ENCODE data around the gene CRACR2B. TPM values are rescaled to one million over a fixed set of nuclear protein-coding genes. Genes with fewer than 3 reads are reported as not detected.
A peak's percentile ranks its signal among the peaks of the same experiment; 100 is the strongest.

Gene CRACR2B
- polyA plus RNA-seq, 12 donors = 5.8 to 34.3 (median 9.8) TPM; not detected in 1

DNA sequence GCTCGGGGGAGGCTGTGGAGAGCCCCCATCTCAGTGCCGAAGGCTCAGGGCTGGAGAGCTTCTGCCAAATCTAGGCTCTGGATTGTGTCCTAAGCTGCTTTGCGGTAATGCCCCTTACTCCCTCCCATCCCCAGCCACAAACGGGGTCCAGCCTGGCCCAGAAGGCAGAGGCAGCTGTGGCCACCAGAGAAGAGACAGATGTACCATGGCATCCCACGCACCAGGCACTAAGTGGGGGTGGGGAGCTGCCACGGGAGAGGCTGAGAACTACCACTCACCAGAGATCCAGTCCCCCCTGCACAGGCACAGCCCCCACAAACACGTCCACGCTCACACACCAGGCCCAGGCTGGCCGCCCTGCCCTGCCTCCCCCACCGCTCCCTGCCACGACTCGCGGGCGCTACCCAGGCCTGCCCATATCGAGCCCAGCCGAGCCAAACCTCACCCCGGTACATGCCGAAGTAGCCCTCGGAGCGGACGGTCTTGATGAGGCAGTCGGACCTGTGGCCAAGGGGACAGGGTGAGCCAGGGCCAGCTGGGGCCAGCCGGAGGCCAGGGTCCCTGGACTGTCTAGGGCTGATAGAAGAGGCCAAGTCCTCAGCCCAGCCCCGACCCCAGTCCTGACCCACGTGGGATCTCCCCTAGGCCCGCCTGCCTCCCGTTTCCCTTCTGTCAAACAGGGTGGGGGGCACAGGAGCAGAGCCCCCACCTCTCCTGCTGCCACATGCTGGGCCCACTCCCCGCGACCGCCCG is 33.5 kb upstream of the CRACR2B start:
- DNase-seq = no peak

DNA sequence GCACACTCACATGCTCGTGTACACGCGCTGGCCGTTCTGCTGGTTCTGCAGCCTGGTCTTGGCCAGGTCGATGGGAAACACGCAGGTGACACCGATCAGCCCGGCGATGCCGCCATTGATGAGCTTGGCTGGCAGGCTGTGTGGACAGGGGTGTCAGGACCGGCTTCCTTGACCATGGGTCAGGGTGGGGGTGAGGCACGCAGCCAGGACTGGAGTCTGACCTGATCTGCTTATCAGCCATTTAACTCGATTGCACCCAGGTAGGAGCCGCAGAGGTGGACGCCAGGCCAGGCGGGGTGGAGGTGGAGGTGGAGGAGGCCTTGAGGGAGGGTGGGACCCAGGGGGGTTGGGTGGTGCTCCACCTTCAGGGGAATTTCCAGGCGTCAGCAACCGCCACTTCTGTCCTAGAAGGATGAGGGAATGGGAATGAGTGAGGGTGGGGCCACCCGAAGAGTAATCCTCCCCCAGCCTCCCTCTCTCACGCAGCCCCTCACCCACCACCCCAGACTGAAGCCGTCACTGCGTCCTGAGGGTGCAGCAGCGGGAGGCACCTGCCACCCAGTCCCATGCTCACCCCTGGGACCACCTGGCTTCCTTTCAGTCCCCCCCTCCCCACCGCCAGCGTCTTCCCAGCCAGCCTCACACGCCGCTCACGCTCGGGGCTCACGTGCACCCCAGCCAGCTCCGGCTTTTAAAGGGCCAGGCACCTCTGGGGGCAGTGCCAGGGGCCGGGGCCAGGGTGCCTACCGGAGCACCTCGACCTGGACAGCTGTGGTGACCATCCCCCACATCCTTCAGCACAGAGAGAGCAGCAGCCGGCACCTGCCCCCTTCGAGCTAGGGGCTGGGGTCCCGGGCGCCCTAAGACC is 32.7 kb upstream of the CRACR2B start:
- no peak for DNase-seq

GRCh38 chr11:795634-796564 is 31.8 kb upstream of the CRACR2B start:
- DNase-seq = peak; percentile 72

DNA sequence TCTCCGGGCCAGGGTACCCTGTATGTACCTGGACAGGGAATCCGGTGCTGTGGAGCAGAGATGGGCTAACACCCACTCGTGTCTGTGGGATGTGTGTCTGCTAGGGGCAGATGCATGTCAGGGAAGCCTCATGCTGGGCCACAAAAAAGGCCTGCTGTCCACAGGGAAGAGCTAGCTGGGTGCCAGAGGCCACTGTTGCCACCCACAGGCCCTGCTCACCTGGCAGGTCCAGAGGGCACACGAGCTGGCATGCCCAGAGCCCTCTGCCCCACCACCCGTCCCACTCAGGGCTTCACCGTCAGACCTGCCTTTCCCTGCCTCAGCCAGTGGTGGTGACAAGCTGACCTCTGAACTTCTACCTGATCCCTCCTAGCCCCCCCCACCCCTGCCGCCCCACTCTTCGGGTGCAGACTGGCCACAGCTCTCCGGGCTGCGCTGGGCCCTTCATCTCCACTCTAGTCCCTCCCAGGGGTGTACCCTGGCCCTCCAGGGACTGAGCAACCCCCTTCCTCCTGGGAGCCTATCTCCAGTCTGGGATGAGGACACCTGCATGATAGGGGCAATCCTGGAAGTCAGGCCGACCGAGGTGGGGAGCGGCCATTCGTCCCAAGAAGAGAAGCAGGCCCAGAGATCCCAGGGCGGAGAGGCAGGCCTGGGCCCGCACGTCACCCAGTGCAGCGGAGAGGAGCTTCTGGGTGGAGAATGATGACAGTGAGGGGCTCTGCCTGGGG is 31.0 kb upstream of the CRACR2B start:
- DNase-seq = no peak

DNA sequence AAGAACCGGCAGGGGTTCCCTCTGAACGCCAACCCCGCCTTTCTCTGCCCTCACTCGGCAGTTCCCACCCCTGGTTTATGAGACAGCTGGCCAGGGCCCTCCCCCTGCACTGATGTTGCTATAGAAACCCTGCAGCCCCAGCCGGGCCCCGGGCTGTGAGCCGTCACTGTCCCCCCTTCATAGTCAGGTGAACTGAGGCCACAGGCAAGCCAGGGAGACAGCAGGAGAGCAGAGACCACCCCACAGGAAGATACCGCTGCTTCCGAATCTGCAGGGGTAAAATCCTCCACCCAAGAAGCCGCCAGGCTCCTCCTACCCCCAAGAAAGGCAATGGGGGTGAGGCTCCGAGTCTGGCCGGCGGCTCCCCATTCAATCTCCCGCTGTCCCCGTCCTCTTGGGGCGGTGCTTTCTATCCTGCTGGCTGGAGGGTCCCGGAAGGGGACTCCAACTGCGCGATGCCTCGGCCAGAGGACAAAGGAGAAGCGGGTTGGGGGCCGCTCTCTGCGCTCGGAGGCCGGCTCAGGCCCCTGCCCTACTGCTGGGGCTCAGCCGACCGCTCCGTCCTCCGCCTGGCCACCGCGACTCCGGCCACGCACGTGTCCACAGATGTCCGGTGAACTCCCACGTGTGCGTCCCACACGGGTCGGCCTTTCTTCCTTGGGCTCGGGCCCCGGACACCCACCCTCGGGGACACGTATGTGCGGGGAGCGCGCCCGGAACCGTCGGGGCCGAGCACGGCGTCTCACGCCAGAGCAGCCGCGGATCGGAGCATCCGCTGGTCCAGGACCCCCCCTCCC is 30.2 kb upstream of the CRACR2B start:
- DNase-seq = peak; percentile 84

- peak; percentile 80 for DNase-seq
These were observed 29.5 kb upstream of the CRACR2B start, which contains the start of gene SLC25A22 for GRCh38 chr11:798093-798713. TSS of gene SLC25A22 (minus strand) at chr11:798281. CDS start at chr11:795006, 3,275 bp downstream.

GRCh38 chr11:799641-800316 is 27.9 kb upstream of the CRACR2B start:
- DNase-seq = no peak

- DNase-seq = no peak
These were observed 27.2 kb upstream of the CRACR2B start for GRCh38 chr11:800473-800872.

GRCh38 chr11:801097-801780 is 26.5 kb upstream of the CRACR2B start:
- no peak for DNase-seq

- no peak for DNase-seq
These were observed 25.6 kb upstream of the CRACR2B start for GRCh38 chr11:802018-802617.

DNA sequence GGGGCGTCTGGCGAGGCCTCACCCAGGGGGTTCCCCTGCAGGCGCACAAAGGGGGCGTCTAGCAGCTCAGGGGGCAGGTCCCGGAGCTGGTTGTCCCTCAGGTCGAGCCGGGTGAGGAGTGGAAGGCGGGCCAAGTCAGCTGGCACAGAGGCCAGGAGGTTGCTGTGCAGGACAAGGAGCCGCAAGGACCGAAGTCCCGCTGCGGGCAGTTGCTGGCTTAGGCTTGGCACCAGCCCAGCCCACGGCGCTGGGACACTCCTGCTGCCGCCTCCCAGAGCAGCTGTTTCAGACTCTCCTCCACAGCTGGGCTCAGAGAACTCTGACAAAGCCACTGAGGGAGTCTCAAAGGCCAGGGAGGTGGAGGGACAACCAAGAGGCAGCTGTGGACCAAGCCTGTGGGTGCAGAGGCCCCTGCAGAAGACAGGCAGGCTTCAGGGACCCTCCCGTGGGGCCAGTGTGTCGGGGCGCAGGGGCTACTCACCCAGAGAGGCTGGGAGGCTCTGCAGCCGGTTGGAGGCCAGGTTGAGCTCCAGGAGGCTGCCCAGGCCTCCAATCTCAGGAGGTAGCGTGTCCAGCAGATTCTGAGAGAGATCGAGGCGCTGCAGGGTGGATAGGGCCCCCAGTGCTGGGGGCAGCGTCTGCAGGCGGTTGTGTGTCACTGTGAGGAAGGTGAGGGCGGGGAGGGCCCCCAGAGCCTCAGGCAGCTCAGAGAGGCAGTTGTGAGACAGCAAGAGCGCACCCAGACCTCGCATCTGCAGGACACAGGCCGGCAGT is 24.8 kb upstream of the CRACR2B start:
- DNase-seq = no peak

GRCh38 chr11:803467-803742 is 24.3 kb upstream of the CRACR2B start:
- no peak for DNase-seq

DNA sequence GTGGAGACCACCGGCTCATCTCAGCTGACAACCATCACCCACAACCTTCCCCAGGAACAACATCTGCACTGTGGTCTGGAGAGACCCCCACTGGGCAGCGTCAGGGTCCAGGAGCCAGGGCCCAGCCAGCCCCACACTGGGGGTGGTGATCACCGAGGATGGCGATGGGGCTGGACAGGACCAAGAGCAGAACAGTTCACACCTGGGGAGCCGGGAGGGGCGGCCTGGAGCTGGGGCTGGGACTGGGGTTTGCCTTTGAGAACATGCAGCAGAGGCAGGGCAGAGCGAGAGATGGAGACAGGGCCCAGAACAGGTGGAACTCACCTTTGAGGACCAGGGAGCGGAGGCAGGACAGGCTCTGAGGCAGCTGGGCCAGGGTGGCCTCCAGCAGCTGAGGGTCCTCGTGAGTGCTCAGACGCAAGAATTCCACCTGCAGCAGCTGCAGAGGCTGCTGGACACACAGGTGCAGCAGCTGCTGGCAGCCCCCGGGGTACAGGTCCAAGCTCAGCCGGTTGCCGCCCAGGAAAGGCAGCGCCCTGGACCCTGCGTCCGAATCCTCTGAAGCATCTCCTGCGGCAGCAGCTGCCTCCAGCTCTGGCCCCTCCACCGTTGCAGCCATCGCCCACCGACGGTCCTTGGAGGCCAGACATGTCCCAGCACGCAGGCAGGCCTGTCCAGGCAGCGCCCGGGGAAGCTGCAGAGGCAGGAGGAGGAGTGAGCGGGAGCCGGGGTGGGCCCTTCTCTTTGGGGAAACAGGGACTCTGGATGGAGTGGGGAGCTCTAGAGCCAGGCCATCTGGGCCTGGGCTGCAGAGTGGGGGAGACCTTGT is 23.7 kb upstream of the CRACR2B start:
- no peak for DNase-seq

- DNase-seq = no peak
These were observed 23.1 kb upstream of the CRACR2B start for GRCh38 chr11:804599-804964.

DNA sequence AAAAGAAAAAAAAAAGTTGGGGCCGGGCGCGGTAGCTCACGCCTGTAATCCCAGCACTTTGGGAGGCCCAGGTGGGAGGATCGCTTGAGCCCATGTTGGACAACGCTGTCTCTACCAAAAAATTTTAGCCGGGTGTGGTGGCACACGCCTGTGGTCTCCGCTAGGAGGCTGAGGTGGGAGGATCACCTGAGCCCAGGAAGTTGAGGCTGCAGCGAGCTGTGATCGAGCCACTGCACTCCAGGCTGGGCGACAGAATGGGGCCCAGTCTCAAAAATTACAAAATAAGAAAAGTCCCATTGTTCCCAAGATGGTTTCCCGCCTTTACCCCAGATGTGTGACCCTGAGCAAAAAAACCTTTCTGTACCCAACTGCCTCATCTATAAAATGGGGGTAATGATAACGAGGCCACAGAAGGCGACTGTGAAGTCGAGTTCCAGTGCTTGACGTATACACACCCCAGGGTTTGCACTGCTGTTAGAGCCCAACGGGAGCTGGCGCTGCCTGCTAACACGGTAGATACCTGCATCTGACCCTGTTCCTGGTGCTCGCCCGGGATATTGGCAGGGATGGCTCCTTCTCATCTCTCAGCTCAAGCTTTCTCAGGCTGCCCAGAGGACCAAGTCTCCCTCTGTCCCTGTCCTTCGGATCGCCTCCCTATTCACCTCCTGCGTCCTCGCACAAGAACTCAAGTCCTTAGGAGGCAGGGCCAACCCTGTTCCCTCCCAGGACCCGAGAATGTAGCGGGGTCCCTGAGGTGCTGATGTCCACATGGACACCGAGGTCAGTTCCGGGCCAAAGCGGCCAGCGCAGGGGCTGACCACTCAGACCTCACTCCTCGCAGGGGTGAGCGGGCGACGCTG is 19.1 kb upstream of the CRACR2B start:
- no peak for DNase-seq

All from muscle of arm (tissue), 12 donors.